ENCODE measurements around the gene APOC1. TPM values are rescaled to one million over a fixed set of nuclear protein-coding genes. Genes with fewer than 3 reads are reported as not detected.
"Not testable (repeated sequence)": the region's sequence is repeated elsewhere in the genome, so short reads cannot be mapped to it uniquely, and the experiment has no call there.

The APOC1 gene
- total RNA-seq, 1 donor from 2014 or later, result 2.1 TPM

- intact Hi-C loops (cut with micrococcal nuclease), result no loop called here
These were observed 4.6 kb upstream of the APOC1 start for GRCh38 chr19:44909775-44910174.

- intact Hi-C loops (cut with micrococcal nuclease), result not testable (repeated sequence)
These were observed 2.5 kb upstream of the APOC1 start for GRCh38 chr19:44911896-44912295.

DNA sequence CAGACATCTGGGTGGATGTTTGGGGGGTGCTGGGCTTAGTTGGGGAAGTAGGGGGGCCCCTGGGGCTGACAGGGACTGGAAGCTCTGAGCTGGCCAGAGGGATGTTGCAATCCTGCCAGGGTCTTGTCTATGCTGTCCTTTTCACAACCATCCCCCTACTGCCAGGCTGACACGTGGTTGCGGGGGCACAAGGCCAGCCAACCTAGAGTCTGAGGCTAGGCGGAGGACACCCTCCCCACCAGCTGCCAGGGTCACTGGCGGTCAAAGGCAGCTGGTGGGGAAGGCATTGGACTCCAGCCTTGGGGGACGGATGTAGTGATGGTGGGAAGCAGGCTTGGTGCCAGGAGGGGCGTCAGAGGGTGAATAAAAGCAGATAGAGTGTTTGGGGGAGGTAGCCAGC, 1.6 kb upstream of the APOC1 start:
- intact Hi-C loops (cut with micrococcal nuclease), result no loop called here

GRCh38 chr19:44913512-44914432, 636 bp upstream of the APOC1 start:
- intact Hi-C loops (cut with micrococcal nuclease), result loop anchor here (2.0 kb wide), 1 partner anchor 67 kb away; the partner anchor contains the start of gene NECTIN2

- intact Hi-C loops (cut with micrococcal nuclease), result no loop called here
These were observed 9.9 kb downstream of the APOC1 start for GRCh38 chr19:44924243-44924725.

DNA sequence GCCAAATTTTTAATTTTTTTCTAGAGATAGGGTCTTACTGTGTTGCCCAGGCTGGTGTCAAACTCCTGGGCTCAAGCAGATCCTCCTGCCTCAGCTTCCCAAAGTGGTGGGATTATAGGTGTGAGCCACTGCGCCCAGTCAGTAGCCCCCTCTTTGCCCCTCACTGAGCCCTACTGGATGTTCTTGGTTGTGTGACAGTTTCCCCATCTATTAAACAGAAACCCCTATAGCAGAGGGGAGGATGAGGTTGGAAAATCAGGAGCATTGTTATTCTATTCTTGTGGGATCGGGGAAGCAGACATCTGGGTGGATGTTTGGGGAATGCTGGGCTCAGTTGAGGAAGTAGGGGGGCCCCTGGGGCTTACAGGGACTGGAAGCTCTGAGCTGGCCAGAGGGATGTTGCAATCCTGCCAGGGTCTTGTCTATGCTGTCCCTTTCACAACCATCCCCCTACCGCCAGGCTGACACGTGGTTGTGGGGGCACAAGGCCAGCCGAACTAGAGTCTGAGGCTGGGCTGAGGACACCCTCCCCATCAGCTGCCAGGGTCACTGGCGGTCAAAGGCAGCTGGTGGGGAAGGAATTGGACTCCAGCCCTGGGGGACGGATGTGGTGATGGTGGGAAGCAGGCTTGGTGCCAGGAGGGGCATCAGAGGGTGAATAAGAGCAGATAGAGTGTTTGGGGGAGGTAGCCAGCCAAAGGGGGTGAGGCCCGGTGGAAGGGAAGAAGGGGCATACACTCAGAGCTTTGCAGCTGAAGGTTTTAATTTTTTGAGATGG, 10.9 kb downstream of the APOC1 start:
- intact Hi-C loops (cut with micrococcal nuclease), result no loop called here

- intact Hi-C loops (cut with micrococcal nuclease), result not testable (repeated sequence)
These were observed 12.1 kb downstream of the APOC1 start for GRCh38 chr19:44926245-44927077.

DNA sequence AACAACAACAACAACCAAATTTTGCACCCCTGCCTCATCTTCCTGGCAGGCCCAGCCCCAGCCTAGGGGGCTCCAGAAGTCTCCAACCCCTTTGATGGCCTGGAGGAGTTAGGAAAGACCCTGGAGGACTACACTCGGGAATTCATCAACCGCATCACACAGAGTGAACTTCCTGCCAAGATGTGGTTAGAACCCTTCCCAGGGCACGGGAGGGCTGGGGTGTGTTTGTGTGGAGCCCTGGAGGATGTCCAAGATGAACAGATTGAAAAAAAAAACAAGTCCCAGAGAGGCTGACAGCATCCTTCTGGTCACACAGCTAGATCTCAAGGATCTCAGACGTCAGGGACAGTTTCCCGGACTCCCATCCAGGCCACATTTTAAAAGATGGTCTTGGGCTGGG, 13.3 kb downstream of the APOC1 start:
- intact Hi-C loops (cut with micrococcal nuclease), result no loop called here

GRCh38 chr19:44930088-44930487, 15.7 kb downstream of the APOC1 start:
- intact Hi-C loops (cut with micrococcal nuclease), result no loop called here

DNA sequence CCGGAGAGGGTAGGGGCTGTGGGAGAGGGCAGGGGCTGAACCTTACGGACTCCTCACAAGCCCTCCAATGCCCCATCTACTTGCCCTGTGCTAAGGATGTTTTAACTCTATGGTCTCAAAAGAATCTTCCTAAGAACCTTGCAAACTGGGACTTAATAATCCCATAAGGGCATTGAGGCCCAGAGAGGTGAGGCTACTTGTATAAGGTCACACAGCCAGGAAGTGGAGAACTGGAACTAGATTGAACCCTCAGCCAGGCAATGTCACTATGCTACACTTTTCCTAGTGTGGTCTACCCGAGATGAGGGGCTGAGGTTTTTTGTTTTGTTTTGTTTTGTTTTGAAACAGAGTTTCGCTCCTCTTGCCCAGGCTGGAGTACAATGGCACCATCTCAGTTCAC, 17.1 kb downstream of the APOC1 start:
- intact Hi-C loops (cut with micrococcal nuclease), result no loop called here

- intact Hi-C loops (cut with micrococcal nuclease), result no loop called here
These were observed 25.3 kb downstream of the APOC1 start for GRCh38 chr19:44939668-44940067.

- intact Hi-C loops (cut with micrococcal nuclease), result no loop called here
These were observed 27.7 kb downstream of the APOC1 start, which contains the start of gene APOC4 for GRCh38 chr19:44942067-44942571. Gene APOC4, plus strand, starts transcription at chr19:44942237. Its CDS starts 41 bp downstream, at chr19:44942278.

GRCh38 chr19:44943801-44944249, 29.4 kb downstream of the APOC1 start:
- intact Hi-C loops (cut with micrococcal nuclease), result no loop called here

DNA sequence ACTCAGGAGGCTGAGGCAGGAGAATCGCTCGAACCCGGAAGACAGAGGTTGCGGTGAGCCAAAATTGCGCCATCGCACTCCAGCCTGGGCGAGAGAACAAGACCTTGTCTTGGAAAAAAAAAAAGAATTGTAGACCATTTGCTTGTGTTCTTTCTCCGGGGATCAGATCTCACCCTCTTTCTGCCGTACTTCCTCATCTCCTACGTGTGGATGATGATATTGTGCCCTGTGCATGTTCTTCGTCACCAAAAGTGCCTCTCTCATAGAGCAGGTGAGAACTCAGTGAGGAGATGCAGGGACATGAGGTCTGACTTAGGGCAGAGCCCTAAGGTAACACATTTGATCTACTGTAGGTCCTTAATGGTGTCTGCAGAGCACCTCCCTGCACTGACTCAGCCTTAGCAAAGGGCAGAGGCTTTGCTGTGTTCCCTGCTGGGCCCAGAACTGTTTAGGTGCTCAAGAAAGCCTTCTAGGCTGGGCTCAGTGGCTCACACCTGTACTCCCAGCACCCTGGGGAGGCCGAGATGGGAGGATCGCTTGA, 32.7 kb downstream of the APOC1 start:
- intact Hi-C loops (cut with micrococcal nuclease), result no loop called here

GRCh38 chr19:44948237-44948636, 33.8 kb downstream of the APOC1 start:
- intact Hi-C loops (cut with micrococcal nuclease), result no loop called here

DNA sequence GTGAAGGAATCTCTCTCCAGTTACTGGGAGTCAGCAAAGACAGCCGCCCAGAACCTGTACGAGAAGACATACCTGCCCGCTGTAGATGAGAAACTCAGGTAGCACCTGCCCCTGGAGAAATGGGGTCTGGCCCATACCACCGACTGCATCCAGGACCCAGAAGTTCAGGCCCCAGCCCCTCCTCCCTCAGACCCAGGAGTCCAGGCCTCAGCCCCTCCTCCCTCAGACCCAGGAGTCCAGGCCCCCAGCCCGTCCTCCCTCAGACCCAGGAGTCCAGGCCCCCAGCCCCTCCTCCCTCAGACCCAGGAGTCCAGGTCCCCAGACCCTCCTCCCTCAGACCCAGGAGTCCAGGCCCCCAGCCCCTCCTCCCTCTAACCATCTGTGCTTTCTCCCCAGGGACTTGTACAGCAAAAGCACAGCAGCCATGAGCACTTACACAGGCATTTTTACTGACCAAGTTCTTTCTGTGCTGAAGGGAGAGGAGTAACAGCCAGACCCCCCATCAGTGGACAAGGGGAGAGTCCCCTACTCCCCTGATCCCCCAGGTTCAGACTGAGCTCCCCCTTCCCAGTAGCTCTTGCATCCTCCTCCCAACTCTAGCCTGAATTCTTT, 34.5 kb downstream of the APOC1 start:
- intact Hi-C loops (cut with micrococcal nuclease), result no loop called here

GRCh38 chr19:44949550-44949949, 35.1 kb downstream of the APOC1 start:
- intact Hi-C loops (cut with micrococcal nuclease), result no loop called here

DNA sequence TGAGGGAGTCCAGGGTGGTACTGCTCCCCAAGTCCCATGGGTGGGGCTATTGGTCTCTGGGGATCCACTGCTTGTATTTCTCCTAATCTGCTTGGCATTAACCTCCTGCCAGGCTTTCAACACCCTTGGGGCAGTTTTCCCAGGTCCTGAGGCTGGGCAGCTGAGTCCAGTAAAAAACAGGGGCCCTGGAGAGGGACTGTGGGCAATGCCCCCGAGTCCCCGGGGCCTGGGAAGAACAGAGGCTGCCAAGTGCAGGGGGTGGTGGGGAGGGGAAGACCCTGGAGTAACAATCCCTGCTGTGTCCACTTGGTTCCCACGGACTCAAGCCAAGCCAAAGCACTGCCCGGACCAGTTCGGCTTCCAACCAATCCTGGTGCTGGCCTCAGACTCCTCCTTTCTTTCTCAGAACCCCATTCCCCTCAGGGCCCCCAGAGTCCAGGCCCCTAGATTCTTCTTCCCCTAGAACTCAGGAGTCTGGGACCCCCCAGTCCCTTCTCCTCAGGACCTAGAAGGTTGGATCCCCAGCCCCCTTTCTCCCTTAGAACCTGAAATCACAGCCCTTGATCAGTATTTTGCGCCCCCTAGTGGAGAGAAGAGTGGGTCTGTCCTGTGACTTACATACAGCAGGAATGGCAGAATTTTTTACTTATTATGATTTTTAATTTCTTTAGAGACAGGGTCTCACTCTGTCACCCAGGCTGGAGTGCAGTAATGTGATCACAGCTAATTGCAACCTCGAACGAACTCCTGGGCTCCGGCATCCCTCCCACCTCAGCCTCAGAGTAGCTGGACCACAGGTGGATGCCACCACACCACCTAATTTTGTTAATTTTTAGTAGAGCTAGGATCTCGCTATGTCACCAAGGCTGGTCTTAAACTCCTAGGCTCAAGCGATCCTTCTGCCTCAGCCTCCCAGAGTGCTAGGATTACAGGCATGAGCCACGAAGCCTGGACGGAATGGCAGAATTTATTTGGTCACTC, 37.1 kb downstream of the APOC1 start:
- intact Hi-C loops (cut with micrococcal nuclease), result loop anchor here (1.0 to 5.0 kb wide), 7 partner anchors 36 to 381 kb away; no protein-coding TSS in a partner anchor

DNA sequence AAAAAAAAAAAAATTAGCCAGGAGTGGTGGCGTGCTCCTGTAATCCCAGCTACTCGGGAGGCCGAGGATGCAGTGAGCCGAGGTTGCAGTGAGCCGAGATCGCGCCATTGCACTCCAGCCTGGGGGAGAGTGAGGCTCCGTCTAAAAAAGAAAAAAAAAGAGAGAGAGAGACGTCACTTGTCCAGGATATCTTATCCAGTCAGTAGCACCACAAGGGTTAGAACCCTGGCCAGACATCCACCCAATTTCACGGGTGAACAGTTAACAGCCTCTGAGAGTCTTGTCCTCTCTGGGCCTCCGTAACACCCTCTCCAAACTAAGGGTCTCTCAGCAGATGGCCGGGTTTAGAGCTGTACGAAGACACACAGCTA, 39.9 kb downstream of the APOC1 start:
- intact Hi-C loops (cut with micrococcal nuclease), result loop anchor here (1.0 to 5.0 kb wide), 4 partner anchors 109 to 416 kb away; partner anchors contain the start of gene ERCC2
